Left renal cortex interstitium (tissue), 4 donors: ENCODE measurements around the gene COL4A2. TPM values are rescaled to one million over a fixed set of nuclear protein-coding genes. Genes with fewer than 3 reads are reported as not detected.

Experiments used
- DNase-seq, 4 donors: peaks; one replicate each; pipeline ENCODE4 v3.0.0-alpha.2; 2013; ENCODE audit warnings: low read depth in 4 of 4, low spot score in 2 of 4, missing footprints in 1 of 4
- polyA plus RNA-seq, 4 donors: library from polyadenylated mRNA; unstranded; fragments of 120-200 nt; gene quantifications; one replicate each; pipeline ENCODE4 v1.2.1, GENCODE V29; 2013; ENCODE audit not compliant: insufficient read length in 4 of 4

The COL4A2 gene
- polyA plus RNA-seq, 4 donors, result 413 to 571 (median 494) TPM

GRCh38 chr13:110430391-110431336 lies 123.6 kb downstream of the COL4A2 start:
- no peak for DNase-seq

GRCh38 chr13:110431425-110432294 lies 124.6 kb downstream of the COL4A2 start:
- no peak for DNase-seq

DNA sequence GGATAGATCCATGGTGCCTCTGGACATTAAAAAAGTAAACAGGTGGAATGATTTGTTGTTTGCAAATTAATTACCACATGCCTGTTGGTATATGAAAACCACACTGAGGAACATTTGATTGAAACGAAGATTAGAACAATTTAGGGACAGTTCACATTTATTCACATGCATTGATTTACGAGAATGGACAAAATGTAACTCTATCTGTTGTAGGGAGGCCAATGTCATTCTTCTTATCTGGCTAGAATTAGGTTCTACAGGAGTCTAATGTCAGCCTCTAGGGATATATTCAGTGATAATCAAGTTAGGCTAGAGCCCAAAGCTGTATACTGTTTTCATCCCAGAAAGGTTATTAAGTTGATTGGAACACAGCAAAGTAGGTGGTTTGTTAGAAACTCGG lies 125.4 kb downstream of the COL4A2 start:
- no peak for DNase-seq

GRCh38 chr13:110433014-110433413 lies 125.9 kb downstream of the COL4A2 start:
- DNase-seq, result no peak

DNA sequence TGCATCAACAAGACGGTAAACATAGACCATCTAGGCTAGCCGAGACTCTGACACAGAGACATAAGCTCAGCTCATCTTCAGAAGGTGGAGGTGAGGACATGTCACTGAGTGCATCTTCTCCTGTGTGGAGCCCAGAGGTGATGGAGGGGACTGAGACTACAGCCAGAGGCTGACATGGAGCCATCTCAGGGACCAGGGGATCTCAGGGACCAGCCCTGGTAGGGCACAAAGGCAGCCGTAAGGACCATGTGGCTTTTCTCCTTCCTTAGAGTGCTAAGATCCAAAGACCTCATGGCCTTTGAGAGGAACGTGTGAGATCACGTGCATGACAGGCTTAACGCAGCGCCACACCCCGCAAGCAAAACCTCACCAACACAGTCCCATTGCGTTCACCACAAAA lies 127.5 kb downstream of the COL4A2 start:
- no peak for DNase-seq

GRCh38 chr13:110435331-110435730 lies 128.2 kb downstream of the COL4A2 start:
- DNase-seq, result no peak

DNA sequence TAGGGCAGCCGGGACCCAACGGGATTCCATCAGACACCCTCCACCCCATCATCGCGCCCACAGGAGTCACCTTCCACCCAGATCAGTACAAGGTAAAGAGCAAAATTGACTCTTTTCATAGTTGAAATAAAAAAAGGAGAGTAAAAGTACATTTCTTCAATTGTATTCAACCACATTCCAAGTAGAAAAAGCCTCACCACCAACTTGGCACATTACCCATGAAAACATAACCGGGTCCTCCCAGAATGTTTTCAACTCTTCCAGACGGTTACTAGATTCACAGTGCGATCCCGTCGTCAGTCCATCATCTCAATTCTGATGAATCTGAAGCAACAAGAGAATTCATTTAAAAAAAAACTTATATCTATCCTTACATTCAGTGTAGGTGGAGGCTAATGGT lies 129.2 kb downstream of the COL4A2 start:
- DNase-seq, result no peak

- no peak for DNase-seq
These were observed 129.8 kb downstream of the COL4A2 start for GRCh38 chr13:110436786-110437370.

GRCh38 chr13:110438211-110438610 lies 131.1 kb downstream of the COL4A2 start:
- DNase-seq, result no peak

DNA sequence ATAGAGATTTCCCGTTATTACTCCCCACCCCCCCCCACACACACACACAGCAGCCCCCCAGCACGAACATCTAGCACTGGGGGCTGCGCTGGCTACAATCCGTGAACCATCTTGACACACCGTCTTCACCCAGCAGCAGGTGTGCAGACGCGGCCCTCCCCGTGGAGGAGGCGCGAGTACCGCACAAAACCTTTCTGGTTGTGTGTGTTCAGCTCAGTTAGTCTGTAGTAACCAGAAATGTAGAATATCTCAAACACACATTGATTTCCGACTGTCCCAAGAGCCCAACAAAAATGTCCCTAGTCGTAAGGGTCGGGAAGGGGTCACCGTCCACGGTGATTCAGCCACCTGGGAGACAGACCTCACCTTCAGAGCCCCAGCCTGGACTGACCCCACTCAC lies 131.7 kb downstream of the COL4A2 start:
- no peak for DNase-seq

DNA sequence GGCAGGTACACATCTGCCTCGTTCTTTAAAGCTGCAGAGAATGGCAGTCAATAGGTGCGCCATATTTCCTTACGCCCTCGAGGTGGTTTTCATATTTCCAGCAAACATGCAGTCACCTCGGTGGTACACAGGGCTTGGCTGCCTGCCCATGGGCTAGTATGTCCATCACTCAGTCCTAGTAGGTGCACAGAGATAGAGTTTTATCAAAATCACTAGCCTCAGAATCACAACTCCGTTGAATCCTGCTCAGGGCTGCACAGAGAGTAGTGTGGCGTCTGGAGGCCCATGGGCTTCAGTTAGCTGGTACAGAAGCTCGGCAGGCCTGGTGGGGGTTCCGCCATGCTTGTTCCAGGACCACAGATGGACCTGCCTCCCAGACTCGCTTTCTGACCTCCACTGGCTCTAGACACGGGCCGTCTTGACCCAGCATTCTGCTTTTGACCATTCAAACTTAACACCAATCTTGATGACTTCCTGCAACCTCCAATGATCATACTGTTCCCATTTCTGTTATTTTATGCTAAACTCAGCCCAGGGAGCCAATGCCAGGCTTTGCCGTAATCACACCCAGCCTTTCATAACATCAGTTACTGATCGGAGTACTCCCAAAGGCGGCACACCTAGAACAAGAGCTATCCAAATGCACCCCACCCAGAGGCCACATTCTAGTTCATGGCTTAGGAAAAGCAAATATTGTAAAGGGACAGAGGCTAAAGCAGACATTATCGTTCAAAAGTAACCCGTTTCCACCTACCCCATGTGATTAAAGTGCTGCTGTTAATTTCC lies 134.1 kb downstream of the COL4A2 start:
- DNase-seq, result no peak

GRCh38 chr13:110442930-110443621 lies 136.0 kb downstream of the COL4A2 start:
- DNase-seq, result no peak

DNA sequence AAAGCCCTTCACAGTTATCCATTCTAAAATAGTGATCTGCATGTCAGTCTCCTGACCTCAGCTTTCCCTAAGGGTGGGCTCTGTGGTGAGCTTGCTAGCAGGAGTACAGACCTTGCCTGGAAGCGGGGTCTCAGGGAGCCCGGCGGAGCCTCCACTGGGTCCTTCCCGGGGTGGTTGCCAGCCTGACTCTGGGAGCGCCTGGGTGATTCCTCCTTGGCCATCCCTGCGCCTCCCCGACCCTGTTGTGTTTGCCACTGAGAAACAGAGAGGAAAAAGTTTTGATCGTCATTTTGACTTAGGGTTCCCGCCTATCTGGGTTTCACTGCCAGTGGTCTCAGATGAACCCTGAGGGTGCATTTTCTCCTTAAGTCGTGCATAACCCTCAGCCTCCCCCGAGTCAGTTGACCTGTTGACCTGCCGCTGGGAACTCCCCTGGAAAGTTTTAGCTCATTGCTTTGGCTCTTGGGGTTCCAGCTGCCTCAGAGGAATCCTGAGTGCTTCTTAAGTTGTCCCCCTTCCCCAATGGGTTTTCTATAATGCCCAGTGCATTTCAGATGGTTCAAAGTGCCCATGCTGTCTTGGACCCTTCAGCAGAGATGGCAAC lies 136.6 kb downstream of the COL4A2 start:
- DNase-seq, result no peak

GRCh38 chr13:110444226-110444653 lies 137.2 kb downstream of the COL4A2 start:
- no peak for DNase-seq

GRCh38 chr13:110445183-110445582 lies 138.1 kb downstream of the COL4A2 start:
- DNase-seq, result no peak

- DNase-seq, result no peak
These were observed 138.9 kb downstream of the COL4A2 start for GRCh38 chr13:110445722-110446574.

GRCh38 chr13:110446575-110446890 lies 139.4 kb downstream of the COL4A2 start:
- DNase-seq, result no peak

DNA sequence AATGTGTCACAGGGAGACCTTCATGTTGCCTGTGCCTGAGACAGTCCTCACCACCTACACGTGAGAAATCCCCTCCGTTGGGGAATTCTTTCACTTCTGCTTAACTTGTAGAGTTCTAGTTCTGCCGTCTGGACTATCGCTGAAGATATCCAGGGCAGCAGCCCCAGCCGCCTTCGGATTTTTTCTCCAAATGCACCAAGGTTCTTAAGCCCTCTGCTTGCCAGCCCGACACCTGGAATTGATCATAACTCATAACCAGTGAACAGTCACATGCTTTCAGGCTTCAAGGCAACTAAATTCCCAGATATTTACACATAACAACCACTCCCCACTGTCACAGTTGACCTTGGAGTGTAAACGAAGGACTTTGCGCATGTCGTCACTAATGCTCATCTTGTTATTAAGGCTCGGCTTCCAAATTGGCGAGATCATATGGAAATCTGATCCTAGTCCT lies 140.0 kb downstream of the COL4A2 start:
- no peak for DNase-seq
